CMK (cell line): ENCODE measurements around the gene IFFO2.

Experiments used
- DNase-seq: peaks from one replicate; pipeline ENCODE4 v3.0.0-alpha.2; 2010; ENCODE audit warnings: low read depth

The IFFO2 gene

DNA sequence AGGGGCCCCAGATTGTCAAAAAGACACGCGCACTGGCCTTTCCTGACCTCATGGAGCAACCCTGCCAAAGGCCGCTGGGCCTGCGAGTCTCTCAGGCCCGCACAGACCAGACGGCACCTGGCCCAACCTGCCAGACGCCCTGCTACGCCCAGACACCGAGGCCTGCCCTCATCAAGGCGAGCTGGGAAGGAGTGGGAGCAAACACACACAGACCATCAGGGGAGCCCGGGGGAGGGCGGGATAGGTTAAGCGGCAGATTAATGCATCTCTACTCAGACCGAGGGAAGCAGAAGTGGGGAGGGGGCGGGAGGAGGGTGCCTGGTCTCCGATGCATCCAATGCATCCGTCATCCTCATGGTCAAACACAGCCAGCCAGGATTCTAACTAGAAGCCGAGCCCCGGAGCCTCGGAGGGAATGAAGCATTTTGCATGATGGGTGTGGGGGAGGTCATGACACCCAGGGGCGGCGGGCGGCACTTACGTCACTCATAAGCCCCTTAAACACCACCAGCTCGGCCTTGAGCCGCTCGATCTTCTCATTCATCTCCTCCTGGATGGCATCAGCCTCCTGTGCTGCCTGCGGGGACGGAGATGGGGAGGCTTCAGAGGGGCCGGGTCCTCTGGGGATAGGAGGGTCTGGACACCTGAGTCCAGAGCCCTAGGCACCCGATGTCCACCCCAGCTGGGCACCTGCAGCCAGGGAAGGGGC lies 37.1 kb downstream of the IFFO2 start:
- no peak for DNase-seq

DNA sequence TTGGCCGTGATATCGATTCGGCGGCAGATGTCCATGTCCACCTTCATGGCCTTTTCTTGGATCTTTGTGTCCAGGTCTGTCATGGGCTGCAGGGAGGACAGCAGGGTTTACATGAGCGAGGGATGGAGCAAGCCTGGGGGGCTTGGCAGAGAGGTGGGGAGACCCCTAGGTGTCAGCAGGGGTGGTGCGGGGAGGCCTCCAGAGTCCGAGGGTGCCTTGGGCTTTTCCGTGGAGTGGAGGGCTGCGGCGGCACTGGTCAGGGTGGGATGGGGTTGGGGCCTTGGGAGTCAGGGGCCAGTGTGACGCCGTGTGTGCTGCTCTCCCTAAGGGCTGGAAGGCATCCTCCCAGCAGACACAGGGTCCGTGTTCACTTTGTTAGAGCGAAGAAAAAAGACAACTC lies 38.1 kb downstream of the IFFO2 start:
- DNase-seq, result no peak

DNA sequence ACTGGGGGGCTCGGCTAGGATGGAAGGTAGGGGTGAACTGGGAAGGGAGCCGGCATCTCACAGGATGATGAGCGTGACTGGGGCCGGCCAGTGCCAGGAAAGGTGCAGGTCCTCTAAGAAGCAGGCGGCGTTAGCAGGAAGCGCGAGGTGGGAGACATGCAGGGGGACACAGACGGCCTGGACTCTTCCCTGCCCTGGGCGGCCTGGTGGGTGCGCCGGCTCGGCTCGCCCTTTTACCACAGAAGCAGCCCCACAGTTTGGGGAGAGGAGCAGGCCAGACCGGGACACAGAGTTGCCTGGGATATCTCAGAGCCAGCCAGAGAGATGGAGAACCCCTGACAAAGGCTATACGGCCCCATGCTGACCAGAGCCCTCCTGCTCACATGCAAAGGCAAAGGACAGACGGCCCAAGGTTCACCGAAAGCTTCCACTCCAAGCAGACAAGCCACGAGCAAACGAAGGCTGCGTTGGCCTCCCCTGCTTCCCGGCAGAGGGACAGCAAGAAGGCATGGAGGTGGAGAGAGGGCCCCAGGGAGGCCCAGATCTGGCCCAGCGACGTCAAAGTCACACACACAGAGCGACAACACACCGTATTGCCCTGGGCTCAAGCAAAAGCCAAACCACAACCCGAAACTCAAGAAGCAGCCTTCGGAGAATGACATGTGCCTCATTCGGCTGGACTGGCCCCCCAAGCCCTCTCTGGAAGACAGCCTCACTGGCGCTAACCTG lies 39.2 kb downstream of the IFFO2 start:
- no peak for DNase-seq

GRCh38 chr1:18915341-18915740 lies 41.1 kb downstream of the IFFO2 start:
- no peak for DNase-seq

DNA sequence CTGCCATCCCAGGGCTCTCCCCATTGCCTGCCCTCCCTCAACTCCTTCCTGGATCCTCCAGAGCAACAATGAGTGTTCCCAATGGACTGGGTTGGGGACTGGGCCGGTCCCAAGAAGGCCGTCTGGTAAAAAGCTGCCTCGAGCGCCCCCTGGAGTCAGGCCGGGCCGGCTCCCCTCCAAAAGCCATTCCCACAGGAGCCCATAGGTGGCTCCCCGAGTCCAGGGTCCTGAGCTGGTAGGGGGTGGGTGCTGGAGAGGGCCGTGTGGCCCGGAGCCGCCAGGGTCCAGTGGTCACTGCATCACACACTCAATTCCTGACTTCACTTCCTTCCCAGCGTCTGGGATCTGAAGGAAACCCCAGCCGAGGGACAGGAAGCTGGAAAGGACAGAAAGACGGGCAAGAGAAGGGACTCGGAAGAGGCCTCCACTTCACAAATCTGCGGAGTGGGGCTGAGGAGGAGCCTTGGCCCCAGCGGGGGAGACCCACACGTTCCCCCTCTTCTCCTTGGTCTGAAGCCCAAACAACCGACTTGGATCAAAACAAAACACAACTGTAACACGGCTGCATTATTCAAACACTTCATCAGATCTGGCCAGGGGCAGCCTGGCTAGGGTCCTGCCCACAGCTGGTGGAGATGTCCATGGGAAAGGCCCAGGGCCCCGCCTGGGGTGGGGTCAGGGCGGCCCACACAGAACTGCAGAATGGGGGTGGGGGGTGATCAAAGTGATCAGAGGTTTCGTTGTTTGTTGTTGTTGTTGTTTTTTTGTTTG lies 43.2 kb downstream of the IFFO2 start:
- DNase-seq, result peak; percentile 54

DNA sequence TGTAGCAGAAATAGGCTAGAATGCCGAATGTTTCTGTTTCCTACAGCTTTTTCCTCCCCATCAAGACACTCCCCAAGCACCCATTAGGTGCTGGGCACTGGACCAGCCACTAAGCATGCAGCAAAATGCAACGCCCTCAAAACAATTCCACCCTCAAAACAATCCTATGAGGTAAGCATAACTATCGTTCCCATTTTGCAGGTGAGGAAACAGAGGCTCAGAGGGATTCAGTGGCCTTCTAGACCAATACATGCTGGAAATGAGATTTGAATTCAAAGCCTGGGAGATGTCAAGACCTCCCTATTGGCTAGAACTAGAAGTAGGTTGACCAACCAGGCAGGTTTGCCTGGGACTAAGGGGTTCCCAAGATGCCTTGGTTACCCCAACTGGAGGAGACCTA lies 43.9 kb downstream of the IFFO2 start:
- DNase-seq, result no peak

- peak; percentile 75 for DNase-seq
These were observed 47.3 kb downstream of the IFFO2 start for GRCh38 chr1:18908911-18909771.

DNA sequence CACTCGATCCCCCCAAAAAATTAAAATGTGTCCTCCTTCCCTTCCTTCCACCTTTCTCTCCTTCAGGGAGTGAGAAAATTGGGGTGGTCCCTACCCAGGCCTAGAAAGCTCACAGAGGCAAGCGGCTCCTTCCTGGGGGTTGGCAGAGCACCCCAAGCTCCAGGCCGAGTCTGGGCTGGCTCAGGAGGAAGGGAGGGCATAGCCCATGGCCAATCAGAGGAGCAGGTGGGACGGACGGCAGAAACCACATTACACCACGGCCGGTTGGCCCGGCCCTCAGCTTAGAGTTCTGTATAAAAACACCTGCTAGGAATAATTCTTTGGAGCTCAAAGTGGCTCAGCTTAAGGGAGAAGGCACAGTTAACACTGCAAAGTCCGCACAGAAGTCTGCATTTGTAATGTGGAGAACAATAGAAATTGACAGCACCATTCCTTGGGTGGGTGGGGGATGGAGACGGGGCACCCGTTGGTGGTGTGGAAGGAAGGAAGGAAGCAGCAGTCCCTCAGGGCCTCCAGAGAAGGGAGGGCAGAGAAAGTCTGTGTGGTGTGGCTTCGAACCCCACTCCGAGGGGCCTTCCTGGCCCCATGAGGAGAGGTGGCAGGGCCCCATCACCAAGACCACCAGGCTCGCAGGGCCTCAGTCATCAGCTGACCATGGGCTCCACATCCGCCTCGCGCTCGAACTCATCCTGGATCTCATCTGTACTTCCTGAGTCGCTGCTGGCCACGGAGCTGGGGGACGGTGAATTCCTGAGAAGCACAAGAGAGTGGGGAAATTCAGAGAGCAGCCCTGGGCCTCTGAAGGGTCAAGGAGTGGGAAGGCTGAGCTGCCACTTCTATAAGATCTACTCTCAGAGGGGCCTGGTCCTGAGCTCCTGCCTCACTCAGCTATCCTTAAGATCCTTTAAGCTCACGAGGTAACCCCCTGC lies 48.3 kb downstream of the IFFO2 start:
- peak; percentile 76 for DNase-seq

DNA sequence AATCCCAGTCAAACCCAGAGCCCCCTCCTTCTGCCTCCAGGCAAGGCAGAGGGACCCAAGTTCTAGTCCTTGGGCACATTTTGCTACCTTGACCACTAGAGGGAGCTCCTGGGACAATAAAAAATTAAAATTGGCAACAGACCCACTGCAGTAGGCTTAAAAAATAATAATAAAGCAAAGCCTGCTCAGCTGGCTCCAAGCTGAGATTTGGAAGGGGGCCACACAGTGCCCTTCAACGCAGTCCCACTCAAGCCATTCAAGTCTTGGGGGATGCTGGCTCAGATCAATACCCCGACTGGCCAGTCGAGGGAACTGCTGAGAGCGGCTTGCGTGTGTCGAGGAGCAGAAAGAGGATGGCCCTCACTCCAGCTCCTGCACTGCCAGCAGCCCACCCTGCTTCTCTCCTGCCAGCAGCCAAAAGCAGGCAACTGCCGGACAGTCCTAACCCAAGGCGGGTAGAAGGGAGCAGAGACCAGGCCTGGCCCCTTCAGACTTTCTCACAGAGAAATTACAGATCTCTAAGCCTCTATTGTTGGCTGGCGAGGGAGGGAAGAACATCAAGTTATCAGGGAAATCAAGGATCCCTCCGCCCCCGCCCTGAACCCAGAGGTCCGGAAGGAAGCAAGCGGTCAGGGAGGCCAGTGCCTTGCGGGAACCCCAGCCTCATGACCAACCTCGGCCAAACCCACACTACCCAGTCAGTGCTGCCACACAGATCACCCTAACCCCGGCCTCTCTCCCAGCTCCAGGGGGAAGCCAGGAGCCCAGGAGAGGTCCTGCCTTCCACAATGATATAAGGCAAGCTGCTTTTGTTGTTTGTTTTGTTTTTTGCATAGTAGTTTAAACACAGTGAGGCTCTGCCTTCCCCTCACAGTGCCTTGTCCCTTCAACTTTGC lies 49.2 kb downstream of the IFFO2 start:
- DNase-seq, result peak; percentile 90

DNA sequence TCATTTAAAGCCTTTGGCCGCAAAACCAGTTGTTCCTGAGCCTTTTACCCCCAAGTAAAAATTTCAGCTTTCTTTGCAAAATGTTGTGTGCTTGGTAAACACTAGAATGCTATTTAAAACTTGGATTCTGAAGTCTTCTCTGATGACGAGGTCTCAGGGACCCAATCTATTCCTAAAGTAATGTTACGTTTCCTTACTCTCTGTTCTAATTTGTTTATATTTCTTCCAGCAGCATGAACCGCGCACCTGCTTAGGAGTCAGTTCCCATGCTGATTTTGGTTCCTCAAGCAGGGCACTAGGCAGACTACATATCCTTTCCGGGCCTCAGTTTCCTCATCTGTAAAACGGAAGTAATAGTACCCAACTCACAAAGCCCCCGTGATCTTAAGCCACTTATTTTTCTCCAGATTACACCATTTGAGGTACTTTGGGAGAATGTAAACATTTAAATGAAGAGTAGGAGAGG lies 53.2 kb downstream of the IFFO2 start:
- no peak for DNase-seq

GRCh38 chr1:18902523-18903290 lies 53.8 kb downstream of the IFFO2 start, which contains the start of gene ALDH4A1:
Gene ALDH4A1, minus strand, starts transcription at chr1:18902555. Its CDS starts 32 bp downstream, at chr1:18902523.
- peak; percentile 98 for DNase-seq

GRCh38 chr1:18901952-18902522 lies 54.4 kb downstream of the IFFO2 start:
- DNase-seq, result no peak

DNA sequence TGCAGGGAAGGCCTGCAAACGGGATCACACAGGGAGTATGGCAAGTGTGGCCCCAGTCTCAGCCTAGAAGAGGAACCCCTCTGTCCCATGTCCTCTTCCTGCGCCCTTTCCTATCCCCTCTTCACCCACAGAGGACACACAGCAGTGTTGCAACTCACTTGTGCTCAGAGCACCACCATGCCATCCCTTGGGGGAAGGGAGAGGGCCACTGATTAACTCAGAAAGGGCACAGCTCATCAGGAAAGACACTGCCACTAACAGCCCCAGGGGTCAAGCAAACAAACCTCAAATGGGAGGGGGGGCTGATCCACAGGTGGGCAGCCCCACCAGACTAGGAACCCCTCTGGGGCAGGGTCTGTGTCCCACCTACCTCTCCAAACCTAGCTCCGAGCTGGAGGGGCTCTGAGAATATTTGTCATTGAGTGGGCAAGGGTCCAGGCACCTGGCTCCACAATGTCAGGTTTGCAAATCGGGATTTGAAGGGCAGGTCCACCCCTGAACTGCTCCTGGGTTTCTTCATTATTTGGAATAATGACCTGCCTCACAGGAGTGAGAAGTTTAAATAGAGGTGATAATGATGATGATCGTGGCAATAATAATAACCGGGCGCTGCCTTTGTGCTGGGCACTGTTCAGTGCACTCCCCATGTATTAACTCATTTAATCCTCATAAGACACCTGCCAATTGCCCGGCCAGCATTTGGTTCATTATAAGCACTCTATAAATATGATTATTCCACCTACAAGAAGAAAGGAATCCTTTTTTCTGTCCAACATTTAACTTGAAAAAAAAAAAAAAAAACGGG lies 55.1 kb downstream of the IFFO2 start:
- DNase-seq, result no peak

GRCh38 chr1:18900303-18900841 lies 56.1 kb downstream of the IFFO2 start:
- DNase-seq, result no peak

GRCh38 chr1:18899363-18900049 lies 57.0 kb downstream of the IFFO2 start:
- no peak for DNase-seq

DNA sequence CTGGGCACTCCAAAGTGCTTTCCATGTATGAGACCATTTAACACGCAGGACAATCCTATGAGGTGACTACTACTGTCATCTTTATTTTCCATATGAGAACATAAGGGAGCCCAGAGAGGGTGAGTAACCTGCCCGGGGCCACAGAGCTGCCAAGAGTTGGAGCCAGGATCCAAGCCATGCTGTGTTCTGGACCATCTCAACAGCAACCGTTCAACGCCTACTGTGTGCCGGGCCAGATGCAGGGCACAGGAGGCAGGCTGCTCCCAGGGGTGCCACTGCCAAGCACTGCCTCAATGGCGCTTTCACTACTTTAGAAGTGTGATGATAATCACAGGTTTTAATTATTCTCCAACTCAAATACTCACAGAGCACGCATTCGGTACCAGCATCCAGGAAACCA lies 57.9 kb downstream of the IFFO2 start:
- DNase-seq, result no peak

DNA sequence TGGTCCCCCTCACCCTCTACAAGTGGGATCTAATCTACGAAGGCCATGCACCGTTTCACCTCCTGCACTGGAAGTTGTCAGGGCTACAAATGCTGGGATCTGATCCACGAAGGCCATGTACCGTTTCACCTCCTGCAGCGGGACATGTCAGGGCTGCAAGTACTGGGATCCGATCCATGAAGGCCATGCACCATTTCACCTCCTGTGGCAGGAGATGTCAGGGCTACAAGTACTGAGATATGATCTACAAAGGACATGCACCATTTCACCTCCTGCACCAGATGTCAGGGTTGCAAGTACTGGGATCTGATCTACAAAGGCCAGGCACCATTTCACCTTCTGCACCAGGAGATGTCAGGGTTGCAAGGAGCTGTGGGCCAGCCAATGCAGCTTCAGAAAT lies 61.2 kb downstream of the IFFO2 start:
- no peak for DNase-seq
